Bronchial epithelial cell (primary cell): ENCODE data around the gene LDAH. TPM values are rescaled to one million over a fixed set of nuclear protein-coding genes. Genes with fewer than 3 reads are reported as not detected.
A peak's percentile ranks its signal among the peaks of the same experiment; 100 is the strongest.

ENCODE experiments used
- DNase-seq: peaks from one replicate; pipeline ENCODE4 v3.0.0-alpha.2; 2010; ENCODE audit warnings: low read depth
- FAIRE-seq: peaks from 2 replicates; lab custom pipeline; 2011; peaks lifted over from hg19 to GRCh38; lab: Jason Lieb, UNC
- H3K27me3 ChIP-seq: 2 replicates; pipeline ENCODE4 v1.5.1; 2011; ENCODE audit warnings: low read length; ENCODE audit not compliant: control insufficient read depth, insufficient read depth
- H3K36me3 ChIP-seq: 2 replicates; pipeline ENCODE4 v1.5.1; 2011; ENCODE audit warnings: low read length; ENCODE audit not compliant: control insufficient read depth, insufficient read depth
- H3K4me3 ChIP-seq: 2 replicates; pipeline ENCODE4 v1.5.1; 2011; ENCODE audit warnings: mild to moderate bottlenecking, low read depth, low read length, control low read depth
- total RNA-seq: library from RNA; depleted of rRNA; stranded (reverse); fragments of >200 nt; gene quantifications from 2 replicates; pipeline ENCODE4 v1.2.1, GENCODE V29; 2014
- TF ChIP-seq, protein P1 (sequence below): IDR thresholded peaks from 2 replicates; pipeline ENCODE4 v1.5.1; 2011; ENCODE audit warnings: mild to moderate bottlenecking, moderate library complexity, low read length, control low read depth, inconsistent platforms; ENCODE audit not compliant: insufficient read depth, severe bottlenecking

The LDAH gene
- total RNA-seq, 1 donor from 2014 or later: 8.4 TPM

DNA sequence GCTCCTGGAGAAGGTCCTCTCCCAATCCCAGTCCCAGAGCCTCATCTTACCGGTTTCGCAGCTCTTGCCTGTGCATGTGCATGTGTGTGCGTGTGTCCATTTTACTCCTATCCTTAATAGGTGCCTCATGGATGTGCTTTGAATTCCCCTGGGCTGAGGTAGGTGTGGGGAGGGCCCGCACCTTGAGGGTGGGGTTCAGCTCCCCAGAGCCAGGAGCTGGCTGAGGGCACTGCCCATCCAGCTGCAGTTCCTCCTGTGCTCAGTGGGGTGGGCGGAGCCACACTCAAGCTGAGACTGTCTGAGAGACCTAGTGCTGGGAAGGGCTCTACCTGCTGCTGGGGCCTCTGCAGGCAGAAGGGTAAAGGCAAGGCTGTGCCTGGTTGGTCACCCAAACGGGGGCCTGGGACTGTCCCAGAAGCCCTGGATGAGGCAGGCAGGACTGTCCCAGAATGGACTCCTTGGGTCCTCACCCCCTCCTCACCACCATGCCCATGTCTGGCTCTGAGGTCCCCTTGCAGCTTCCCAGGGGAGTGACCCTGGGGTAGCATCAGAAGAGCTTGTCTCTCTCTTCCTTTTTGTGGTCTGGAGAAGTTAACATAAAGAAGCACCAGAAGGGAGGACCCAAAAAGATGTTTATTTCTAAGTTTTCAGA lies 147.1 kb downstream of the LDAH start:
- DNase-seq (peak; percentile 35), FAIRE-seq (no peak)
- no peak overlapping the region for H3K4me3 ChIP-seq
- H3K27me3 ChIP-seq: no peaks in the 10 kb centered on the region
- TF ChIP-seq, protein P1, sequence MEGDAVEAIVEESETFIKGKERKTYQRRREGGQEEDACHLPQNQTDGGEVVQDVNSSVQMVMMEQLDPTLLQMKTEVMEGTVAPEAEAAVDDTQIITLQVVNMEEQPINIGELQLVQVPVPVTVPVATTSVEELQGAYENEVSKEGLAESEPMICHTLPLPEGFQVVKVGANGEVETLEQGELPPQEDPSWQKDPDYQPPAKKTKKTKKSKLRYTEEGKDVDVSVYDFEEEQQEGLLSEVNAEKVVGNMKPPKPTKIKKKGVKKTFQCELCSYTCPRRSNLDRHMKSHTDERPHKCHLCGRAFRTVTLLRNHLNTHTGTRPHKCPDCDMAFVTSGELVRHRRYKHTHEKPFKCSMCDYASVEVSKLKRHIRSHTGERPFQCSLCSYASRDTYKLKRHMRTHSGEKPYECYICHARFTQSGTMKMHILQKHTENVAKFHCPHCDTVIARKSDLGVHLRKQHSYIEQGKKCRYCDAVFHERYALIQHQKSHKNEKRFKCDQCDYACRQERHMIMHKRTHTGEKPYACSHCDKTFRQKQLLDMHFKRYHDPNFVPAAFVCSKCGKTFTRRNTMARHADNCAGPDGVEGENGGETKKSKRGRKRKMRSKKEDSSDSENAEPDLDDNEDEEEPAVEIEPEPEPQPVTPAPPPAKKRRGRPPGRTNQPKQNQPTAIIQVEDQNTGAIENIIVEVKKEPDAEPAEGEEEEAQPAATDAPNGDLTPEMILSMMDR: no peak
- H3K36me3 ChIP-seq: no peaks in the 10 kb centered on the region

DNA sequence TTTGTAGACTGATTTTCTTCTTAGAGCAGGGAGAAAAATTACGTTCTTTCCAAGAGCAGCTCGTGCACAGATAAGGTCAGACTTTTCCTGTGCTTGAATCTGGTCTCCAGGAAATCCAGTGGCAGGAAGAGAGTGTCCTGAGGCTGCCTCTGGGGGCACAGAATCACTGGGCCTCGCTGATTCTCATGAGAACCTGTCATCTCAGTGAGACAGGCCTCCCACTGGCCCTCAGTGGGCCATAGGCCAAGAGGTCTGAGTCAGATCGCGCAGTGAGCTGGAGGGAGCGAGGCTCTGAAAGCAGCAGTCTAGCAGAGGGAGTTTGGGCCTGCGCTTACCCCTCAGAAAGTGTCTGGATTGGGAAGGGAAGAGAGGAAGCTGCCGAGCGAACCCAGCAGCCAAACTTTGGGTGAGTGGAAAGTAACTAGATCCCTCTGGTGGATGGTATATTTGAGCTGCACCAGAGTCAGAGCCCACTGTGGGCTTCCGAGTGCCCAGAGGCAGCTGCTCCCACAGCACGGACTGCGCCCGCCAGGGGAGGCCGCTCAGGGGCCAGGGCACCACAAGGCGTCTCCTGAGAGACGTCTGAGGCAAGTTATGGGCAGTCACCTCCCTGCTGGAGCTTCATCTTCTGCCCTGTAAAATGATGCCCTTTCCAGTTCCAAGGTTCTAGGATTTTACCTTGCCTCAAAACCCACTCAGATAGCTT lies 147.8 kb downstream of the LDAH start:
- Histone ChIP-seq H3K4me3 (no peak overlapping the region), H3K36me3 (no peaks in the 10 kb centered on the region), H3K27me3 (no peaks in the 10 kb centered on the region)
- TF ChIP-seq, protein P1: no peak
- FAIRE-seq (peak; percentile 7), DNase-seq (peak; percentile 58)

DNA sequence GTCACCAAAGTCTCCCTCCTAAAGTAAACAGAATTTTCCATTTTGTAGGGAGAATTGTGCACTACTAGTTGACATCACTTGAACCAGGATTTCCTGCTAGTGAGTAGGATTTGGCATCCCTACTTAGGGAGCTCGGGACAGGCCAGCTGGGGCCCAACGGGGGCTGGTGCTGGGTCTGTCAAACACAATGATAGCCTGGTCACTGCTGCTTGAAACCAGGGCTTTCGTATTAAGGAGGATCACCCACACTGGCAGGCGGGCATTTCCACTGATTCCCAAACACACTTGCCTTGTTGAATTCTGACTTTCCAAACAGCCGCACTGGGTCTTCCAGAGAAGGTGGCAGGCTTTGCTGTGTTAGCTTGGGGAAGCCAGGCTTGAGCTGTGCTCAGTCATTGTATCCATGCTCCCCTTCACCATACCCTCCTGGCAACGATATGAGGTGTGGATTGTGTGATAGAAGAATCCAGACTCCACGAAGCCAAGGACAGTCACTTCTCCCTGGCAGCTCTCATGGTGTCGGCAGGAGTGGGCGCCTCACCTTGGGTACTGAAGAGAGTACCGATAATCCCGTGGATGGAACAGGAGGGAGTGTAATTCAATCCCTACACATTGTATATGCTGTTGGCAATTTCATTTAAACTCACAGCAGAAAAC lies 148.5 kb downstream of the LDAH start:
- DNase-seq: no peak
- no peak overlapping the region for H3K4me3 ChIP-seq
- H3K36me3 ChIP-seq: no peaks in the 10 kb centered on the region
- TF ChIP-seq, protein P1: no peak
- FAIRE-seq: no peak
- H3K27me3 ChIP-seq: peaks cover 3% of the 10 kb centered on the region

DNA sequence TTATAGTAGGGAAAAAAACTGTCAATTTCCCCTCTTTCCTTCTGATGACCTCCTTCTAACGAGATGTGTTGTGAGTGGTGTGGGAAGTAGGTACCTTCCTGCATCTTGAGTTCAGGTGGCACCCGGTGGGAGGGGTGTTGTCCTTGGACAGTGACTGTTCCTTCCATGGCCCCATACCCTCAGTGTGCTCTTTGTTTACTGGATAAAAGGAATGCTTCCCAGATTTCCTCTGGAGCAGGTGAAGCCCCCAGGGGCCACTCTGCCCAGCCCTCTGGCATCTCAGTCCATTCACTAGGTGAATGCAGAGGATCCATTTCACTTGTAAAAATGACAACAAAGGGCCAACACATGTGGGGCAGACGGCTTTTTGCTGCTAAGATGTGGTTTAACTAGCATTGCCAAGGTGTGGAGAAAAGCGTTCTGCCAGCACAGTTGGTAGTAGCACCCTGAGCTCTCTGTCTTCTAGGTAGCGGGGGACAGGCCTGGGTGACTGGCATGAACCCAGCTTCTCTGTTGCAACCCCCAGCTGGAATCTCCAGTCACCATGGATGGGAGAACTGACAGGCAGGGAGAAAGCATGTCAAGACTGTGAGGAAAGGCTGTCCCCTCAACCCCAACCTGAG lies 149.1 kb downstream of the LDAH start:
- peaks cover 3% of the 10 kb centered on the region for H3K27me3 ChIP-seq
- FAIRE-seq: no peak
- no peak overlapping the region for H3K4me3 ChIP-seq
- TF ChIP-seq, protein P1: no peak
- no peak for DNase-seq
- no peaks in the 10 kb centered on the region for H3K36me3 ChIP-seq

DNA sequence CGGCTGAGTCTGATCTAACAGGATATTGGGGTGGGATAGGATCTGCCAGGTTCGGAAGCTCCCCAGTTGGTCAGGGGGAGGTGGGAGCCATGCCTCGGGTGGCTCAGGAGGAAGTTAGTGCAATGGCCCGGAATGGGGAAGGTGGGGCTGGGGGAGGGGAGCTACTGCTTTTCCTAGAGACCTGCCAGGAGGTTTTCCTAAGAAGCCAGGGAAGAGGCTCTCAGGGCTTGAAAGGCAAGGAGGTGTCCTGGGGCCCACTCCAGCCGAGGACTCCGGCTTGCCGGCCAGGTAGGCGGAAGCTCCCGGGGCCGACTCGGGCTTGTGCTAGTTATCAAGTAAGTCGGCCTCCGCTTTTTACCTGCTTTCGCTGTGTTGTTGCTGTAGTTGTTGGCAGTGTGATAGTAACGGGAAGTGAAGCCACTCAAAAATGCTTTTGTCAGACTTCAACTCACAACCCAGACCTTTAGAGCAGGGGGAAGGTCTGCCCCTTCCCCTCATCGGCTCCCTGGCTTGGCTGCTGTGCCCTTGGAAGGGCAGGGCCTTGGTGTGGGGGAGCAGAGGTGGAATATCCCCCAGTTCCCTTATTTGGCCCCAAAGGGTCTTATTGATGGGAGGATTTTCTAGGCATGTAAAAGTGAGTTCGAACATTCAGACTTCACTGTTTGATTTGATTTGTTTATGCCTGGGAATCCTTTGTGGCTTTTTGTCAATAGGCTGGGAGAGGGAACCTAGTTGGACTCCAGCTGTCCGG lies 150.5 kb downstream of the LDAH start:
- no peak for DNase-seq
- peaks cover 11% of the 10 kb centered on the region for H3K27me3 ChIP-seq
- no peak overlapping the region for H3K4me3 ChIP-seq
- no peaks in the 10 kb centered on the region for H3K36me3 ChIP-seq
- TF ChIP-seq, protein P1: no peak
- no peak for FAIRE-seq
